ENCODE results near the gene AQP12B.
"Not testable (repeated sequence)": the region's sequence is repeated elsewhere in the genome, so short reads cannot be mapped to it uniquely, and the experiment has no call there.

The AQP12B gene

DNA sequence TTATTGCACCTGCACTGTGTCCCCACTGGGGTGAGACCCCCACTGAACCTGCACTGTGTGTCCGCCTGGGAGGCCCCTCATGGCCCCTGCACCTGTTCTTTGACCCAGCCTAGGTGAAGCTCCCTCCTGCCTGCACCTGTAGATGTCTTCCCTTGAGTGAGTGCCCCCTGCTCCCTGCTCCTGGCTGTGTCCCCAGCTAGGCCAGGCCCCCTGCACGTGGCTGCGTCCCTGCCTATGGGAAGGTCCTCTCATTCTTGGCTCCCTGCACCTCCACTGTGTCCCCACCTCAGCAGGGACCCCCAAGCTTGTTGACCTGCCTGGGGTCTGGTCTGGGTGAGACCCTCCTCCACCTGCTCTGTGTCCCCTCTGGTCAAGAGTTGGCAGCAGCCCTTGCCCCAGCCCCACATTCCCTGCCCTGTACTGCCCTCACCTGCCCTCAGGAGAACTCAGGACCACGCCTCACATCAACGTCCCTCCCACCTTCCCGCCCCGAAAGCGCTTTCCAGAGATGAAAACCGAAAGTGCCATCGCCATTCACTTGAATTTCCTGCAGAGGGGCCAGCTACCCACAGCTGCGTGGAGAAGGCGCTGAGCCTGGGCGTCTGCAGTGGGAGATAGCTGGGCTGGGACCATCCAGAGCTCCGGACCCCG is 769 bp upstream of the AQP12B start:
- peak; percentile 8 for DNase-seq

DNA sequence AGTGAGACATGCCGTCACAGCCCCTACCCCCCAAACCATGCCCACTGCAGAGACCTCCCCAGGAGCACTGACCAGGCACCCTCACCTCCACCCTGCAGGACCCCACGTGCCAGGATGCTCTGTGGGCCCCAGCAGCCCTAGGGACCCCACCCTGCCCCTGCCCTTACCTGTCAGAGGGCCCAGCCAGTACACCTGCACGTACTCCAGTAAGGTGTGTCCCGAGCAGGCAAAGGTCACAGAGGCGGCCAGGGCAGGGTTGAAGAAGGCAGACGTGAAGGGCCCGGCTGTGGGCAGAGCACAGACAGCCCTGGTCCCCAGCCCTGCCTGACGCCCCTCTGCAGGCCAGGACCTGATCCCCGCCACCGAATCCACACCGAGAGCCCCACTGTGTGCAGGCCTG is 2.5 kb downstream of the AQP12B start:
- not testable (repeated sequence) for DNase-seq

DNA sequence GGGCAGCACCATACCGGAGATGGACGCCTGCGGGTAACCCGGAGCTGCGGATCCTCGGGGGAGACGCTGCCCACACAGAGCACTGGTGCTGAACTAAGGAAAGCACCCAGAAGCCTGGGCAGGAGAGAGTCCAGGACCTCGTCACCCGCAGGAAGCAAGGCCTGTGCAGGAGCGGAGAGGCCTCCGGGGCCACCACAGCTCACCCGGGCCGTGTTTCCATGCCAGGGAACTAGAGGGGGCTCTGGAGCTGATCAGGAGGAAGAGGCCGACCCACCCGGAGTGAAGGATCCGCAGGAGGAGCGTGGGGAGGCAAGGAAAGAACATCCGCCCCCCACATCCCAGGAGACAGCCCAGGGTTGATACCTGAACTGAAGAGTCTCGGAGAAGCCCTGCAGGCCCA is 3.8 kb downstream of the AQP12B start:
- not testable (repeated sequence) for DNase-seq

DNA sequence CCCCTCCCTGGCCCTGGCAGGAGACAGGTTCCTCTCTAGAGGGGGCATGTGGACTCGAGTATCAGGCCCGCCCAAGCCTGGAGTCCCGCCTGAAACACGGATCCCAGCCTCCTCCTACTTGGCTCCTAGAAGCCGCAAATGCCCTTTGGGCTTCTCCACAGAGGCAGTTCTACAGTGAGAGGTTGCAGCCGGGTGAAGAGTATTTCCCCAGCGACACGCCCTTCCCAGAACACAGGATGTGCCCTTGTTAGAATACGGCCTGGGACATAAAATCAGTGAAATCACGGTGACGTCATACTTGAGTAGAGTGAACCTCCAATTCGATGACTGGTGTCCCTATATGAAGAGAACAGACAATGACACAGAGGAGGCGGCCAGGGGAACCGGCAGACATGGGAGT is 4.6 kb downstream of the AQP12B start:
- DNase-seq = not testable (repeated sequence)

DNA sequence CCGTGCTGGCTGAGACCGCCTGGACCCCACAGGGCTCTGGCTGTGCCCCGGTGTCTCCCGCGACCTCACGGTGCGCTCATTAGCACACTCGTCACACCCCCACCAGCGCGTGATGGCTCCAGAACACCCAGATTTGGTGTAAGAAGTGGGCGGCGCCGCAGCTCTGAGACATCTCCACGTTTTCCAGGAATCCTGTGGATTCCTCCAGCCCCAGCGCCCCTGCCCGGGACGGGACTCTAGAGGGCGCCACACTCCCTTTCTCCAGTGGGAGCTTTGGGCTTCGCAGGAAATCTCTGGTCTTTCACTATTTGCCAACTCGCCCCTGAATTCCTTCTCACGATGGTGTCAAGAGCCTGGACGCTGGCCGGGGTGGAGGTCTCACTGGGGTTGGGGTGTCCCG is 7.3 kb downstream of the AQP12B start:
- not testable (repeated sequence) for DNase-seq

DNA sequence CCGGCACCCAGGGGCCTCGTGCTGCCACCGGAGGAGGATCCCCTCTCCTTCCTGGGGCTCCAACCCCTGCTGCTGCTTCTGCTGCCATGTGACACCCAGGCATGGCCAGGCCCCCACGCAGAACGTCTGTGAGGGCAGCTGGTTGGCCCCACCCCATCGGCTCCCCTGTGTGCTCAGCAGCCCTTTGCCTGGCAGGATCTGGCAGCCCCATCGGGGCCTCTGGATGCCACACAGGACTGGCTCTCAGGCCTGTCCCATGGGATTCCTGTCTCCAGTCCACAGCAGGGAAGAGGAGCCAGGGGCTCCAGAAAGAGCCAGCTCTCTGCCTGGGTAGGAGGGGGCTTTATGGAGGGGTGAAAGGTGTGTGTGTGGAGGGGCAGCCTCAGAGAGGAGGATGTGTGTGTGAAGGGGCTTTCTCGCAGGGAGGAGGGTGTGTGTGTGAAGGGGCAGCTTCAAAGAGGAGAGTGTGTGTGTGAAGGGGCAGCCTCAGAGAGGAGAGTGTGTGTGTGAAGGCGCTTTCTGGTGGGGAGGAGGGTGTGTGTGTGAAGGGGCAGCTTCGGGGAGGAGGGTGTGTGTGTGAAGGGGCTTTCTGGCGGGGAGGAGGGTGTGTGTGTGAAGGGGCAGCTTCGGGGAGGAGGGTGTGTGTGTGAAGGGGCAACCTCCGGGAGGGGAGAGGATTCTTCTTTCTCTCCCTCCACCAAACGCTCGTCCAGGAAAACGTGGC is 8.1 kb downstream of the AQP12B start:
- not testable (repeated sequence) for DNase-seq

DNA sequence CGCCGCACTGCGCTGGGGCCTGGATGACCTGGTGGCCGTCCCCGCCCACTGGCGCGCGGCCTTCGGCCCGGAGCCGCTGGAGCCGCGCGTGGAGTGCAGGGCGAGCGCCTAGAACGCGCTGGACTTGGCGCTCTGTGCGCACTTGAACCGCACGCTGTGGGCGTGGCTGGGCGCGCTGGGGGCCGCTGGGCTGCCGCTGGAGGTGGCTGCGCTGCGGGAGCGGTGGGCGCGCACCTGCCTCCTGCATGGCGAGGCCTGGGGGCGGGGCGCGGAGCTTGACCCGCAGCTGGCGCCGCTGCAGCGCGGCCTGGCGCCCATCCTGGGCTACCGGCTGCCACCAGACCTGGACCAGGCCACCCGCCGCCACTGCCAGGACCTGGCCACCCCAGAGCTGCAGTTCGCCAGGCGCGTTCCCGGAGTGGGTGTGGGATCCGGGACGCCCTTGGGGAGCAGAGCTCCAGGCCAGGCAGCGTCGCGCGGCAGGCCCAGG is 9.9 kb downstream of the AQP12B start:
- no peak for DNase-seq

DNA sequence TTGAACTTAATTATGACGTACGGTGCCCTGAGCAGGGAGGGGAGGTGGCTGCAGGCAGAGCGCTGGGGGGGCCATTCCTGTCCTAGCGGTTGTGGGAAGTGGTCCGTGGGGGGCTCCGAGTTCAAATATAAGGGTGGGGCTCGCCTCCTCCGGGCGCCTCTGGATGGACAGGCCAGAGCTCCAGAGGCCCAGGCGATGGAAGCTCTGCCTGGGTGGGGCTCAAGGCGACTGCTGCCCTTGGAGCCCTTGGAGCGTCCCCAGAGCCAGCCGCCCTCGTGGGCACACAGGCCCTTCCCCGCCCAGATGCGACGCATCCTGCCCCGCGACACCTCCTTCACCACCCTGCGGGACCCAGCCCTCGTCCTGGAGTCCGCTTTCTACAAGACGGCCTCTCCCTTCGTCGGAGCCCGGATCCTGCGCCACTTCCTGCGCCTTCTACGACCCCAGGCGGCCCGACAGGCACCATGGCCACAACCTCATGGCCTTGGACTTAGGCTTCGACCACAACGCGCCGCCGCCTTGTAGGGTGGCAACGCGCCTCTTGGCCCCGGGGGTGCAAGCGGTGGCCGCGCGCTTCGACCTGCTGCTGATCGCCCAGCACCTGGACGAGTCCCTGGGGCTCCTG is 10.5 kb downstream of the AQP12B start:
- no peak for DNase-seq

GRCh38 chr2:240670950-240671349 is 11.7 kb downstream of the AQP12B start:
- DNase-seq = no peak

- no peak for DNase-seq
Observed at GRCh38 chr2:240670402-240670801, 12.3 kb downstream of the AQP12B start.

DNA sequence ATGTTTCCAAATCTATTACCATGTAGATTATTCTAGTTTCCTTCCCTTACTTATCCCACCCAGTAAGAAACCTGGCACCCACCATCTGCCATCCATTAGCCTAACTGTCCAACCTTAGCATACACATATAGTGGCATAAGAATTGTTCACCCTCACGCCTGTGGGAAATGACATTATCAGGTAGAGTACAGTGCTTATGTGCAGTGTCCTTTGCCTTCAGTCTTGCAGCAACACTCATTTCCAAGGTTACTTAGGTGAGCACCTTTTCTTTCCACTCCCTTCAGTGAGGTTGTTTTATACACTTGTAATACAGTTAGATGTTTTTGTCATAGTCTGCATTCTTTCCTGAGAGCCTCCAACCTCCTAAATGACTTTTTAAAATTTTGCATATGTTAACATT is 18.1 kb downstream of the AQP12B start:
- no peak for DNase-seq

GRCh38 chr2:240663546-240664190 is 19.0 kb downstream of the AQP12B start:
- no peak for DNase-seq

GRCh38 chr2:240662681-240663080 is 20.0 kb downstream of the AQP12B start:
- no peak for DNase-seq

GRCh38 chr2:240659883-240660282 is 22.8 kb downstream of the AQP12B start:
- DNase-seq = not testable (repeated sequence)

GRCh38 chr2:240655931-240656886 is 26.5 kb downstream of the AQP12B start:
- no peak for DNase-seq

GRCh38 chr2:240651185-240651584 is 31.5 kb downstream of the AQP12B start:
- no peak for DNase-seq

DNA sequence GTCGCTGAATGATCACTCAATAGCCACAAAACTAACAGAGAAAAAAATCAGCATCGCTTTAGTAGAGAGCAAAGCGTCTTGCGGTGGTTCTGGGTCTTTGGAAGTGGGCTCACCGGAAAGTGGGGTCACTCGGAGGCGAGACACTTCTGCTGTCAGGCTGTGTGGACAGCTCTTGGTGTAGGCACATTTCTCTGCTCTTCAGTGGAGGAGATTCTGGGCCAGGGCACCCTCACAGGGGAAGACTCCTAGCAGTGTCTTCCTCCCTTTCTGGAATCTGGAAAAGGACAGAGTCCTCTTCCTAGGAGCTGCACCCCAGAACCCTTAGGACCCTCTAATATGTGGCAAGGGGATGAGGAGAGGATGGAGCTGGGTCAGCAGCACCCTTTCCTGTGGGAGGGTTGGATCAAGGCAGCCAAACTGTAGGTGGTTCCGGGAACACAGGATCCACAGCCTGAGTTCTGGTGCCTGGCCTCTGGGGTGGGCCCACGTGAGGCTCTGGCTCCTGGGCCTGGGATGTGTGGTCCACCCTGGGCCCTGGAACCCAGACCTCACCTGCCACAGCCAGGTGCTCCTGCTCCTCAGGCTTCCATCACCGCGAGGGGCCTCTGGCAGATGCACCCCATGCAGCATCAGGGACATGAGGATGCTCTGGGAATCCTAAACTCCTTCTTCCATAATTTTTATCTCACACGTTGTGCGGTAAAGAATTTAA is 32.3 kb downstream of the AQP12B start:
- DNase-seq = no peak

GRCh38 chr2:240649331-240649730 is 33.4 kb downstream of the AQP12B start:
- no peak for DNase-seq

- no peak for DNase-seq
Observed at GRCh38 chr2:240648650-240649275, 33.9 kb downstream of the AQP12B start.

DNA sequence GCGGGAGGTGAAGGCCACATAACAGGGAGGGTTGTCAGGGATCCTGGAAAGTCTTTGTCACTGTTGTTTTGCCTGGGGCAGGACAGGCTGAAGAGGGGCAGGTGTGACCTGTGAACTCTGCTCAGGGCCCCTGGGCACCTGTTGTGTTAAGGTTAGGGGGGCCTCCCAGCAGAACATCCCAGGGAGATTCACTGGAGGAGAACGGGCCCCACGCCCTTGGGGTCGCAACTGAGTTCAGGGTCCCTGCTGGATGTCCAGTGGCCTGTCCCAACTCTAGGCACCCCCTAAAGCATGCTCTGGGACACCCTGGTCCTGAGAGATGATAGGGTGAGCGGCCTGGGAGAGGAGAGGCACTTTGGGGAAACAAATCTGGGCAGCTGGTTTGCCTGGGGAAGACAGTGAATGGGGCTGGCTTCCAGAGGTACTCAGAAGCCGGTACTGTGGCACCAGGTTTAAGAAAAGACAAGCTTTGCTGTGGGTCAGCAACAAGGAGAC is 34.5 kb downstream of the AQP12B start:
- no peak for DNase-seq

All from right hindlimb (tissue), 1 donor.